ENCODE data around the gene SPOCD1. TPM values are rescaled to one million over a fixed set of nuclear protein-coding genes. Genes with fewer than 3 reads are reported as not detected.

Gene SPOCD1
- total RNA-seq, 1 donor from 2014 or later, result 39.8 TPM

GRCh38 chr1:31799895-31800673, 15.7 kb downstream of the SPOCD1 start:
- peak; percentile 35 for DNase-seq (ENCODE audit: low spot score)

GRCh38 chr1:31799196-31799894, 16.5 kb downstream of the SPOCD1 start:
- DNase-seq (ENCODE audit: low spot score), result peak; percentile 41

GRCh38 chr1:31798433-31799195, 17.2 kb downstream of the SPOCD1 start:
- DNase-seq (ENCODE audit: low spot score), result peak; percentile 58

GRCh38 chr1:31798086-31798432, 17.8 kb downstream of the SPOCD1 start:
- DNase-seq (ENCODE audit: low spot score), result peak; percentile 44

GRCh38 chr1:31797216-31797615, 18.6 kb downstream of the SPOCD1 start:
- DNase-seq (ENCODE audit: low spot score), result peak; percentile 28

- peak; percentile 33 for DNase-seq (ENCODE audit: low spot score)
Measured at GRCh38 chr1:31796707-31797106, 19.1 kb downstream of the SPOCD1 start.

GRCh38 chr1:31795801-31796621, 19.8 kb downstream of the SPOCD1 start:
- peak; percentile 47 for DNase-seq (ENCODE audit: low spot score)

- peak; percentile 20 for DNase-seq (ENCODE audit: low spot score)
Measured at GRCh38 chr1:31795096-31795675, 20.6 kb downstream of the SPOCD1 start.

GRCh38 chr1:31793586-31794285, 22.1 kb downstream of the SPOCD1 start:
- peak; percentile 38 for DNase-seq (ENCODE audit: low spot score)

- DNase-seq (ENCODE audit: low spot score), result peak; percentile 42
Measured at GRCh38 chr1:31793086-31793485, 22.7 kb downstream of the SPOCD1 start.

GRCh38 chr1:31792541-31792940, 23.3 kb downstream of the SPOCD1 start:
- peak; percentile 33 for DNase-seq (ENCODE audit: low spot score)

GRCh38 chr1:31792116-31792515, 23.7 kb downstream of the SPOCD1 start:
- DNase-seq (ENCODE audit: low spot score), result peak; percentile 41

- peak; percentile 25 for DNase-seq (ENCODE audit: low spot score)
Measured at GRCh38 chr1:31791131-31791858, 24.5 kb downstream of the SPOCD1 start.

- no peak for DNase-seq (ENCODE audit: low spot score)
Measured at GRCh38 chr1:31790641-31791091, 25.2 kb downstream of the SPOCD1 start.

GRCh38 chr1:31790140-31790539, 25.7 kb downstream of the SPOCD1 start:
- DNase-seq (ENCODE audit: low spot score), result no peak

- DNase-seq (ENCODE audit: low spot score), result peak; percentile 97
Measured at GRCh38 chr1:31789259-31790065, 26.4 kb downstream of the SPOCD1 start.

GRCh38 chr1:31788825-31789256, 27.0 kb downstream of the SPOCD1 start:
- DNase-seq (ENCODE audit: low spot score), result no peak

GRCh38 chr1:31788138-31788824, 27.5 kb downstream of the SPOCD1 start:
- peak; percentile 96 for DNase-seq (ENCODE audit: low spot score)
